Measurements from ENCODE around the gene ABAT. TPM values are rescaled to one million over a fixed set of nuclear protein-coding genes. Genes with fewer than 3 reads are reported as not detected.
A peak's percentile ranks its signal among the peaks of the same experiment; 100 is the strongest.

The ABAT gene
- total RNA-seq, 1 experiment from 2014 or later, result 4.7 TPM

GRCh38 chr16:8677481-8677880, 3.1 kb downstream of the ABAT start:
- ChIA-PET RAD21 (ENCODE audit: low non-redundant PET in 1 of 2, low total read pairs in 2 of 2, uncharacterized antibody in 2 of 2, unreplicated experiment in 2 of 2) (no interaction called here), POLR2A (no interaction called here), CTCF (no interaction called here)
- H4K20me1 ChIP-seq (ENCODE audit: insufficient read depth), result no peaks in the 10 kb centered on the region
- intact Hi-C loops (cut with micrococcal nuclease), result no loop called here
- H2AFZ ChIP-seq (ENCODE audit: low read depth, low read length, poor library complexity, severe bottlenecking), result no peak overlapping the region
- no peaks in the 10 kb centered on the region; a peak in 1 of 4 replicates for H3K9me3 ChIP-seq (ENCODE audit: control insufficient read depth in 1 of 2, insufficient read depth in 1 of 2, low read depth in 1 of 2, low read length in 2 of 2)
- TF ChIP-seq SIN3A (IDR thresholded peaks at IDR 0.05; ENCODE audit: low read depth), result no peak
- TF ChIP-seq CBX3 (IDR thresholded peaks at IDR 0.05; ENCODE audit: low read depth), result no peak
- TF ChIP-seq ZBTB33 (IDR thresholded peaks at IDR 0.05; ENCODE audit: extremely low read depth, insufficient replicate concordance, low read length), result no peak
- TF ChIP-seq ZFX (IDR thresholded peaks at IDR 0.05), result no peak
- no peak for TF ChIP-seq EZH2phosphoT487 (IDR thresholded peaks at IDR 0.05; ENCODE audit: borderline replicate concordance)
- no peak for TF ChIP-seq SP1 (IDR thresholded peaks at IDR 0.05; ENCODE audit: low read depth)
- TF ChIP-seq RAD21 (IDR thresholded peaks at IDR 0.05; ENCODE audit: low read depth), result no peak
- TF ChIP-seq ELF1 (IDR thresholded peaks at IDR 0.05; ENCODE audit: borderline replicate concordance, low read depth), result no peak
- H3K27me3 ChIP-seq (ENCODE audit: insufficient read depth, low read length), result no peaks in the 10 kb centered on the region
- DNase-seq (ENCODE audit: low read depth, low spot score), result no peak
- H3K4me3 ChIP-seq (replicated peaks in 1 of 2; ENCODE audit: low read depth in 1 of 2, low read length in 2 of 2), result no peak overlapping the region
- no TSS peak for BruUV-seq (replicated peaks)
- H3K36me3 ChIP-seq (ENCODE audit: control insufficient read depth in 1 of 2, insufficient read depth in 2 of 2, low read length in 2 of 2), result no peaks in the 10 kb centered on the region
- ATAC-seq, result no peak
- H3K27ac ChIP-seq (ENCODE audit: low read depth, low read length), result no peak overlapping the region
- no peaks in the 10 kb centered on the region for H3K79me2 ChIP-seq (ENCODE audit: insufficient read depth, low read length)
- H3K4me1 ChIP-seq (ENCODE audit: control insufficient read depth in 1 of 2, insufficient read depth in 2 of 2, low read length in 2 of 2), result peaks cover 8 to 43% of the 10 kb centered on the region in 2 experiments; a peak in 3 of 4 replicates
- H3K9me2 ChIP-seq (ENCODE audit: insufficient read depth), result no peaks in the 10 kb centered on the region
- H3K4me2 ChIP-seq (ENCODE audit: low read length), result peak overlapping the region; percentile 19; the same call in 1 of the 2 replicates
- no peak overlapping the region for H3K9ac ChIP-seq (ENCODE audit: low read length)
